Stimulated activated CD4-positive, alpha-beta T cell treated with anti-CD3 and anti-CD28 coated beads, Interleukin-1b, Interleukin-23, amount 100 ng/mL, for 1 hour (primary cell): Measurements from ENCODE around the gene CHRNA7.

ENCODE experiments used
- DNase-seq, 2 donors: peaks; one replicate each; pipeline ENCODE4 v3.0.0-alpha.2; 2020; ENCODE audit warnings: low read depth in 2 of 2

Gene CHRNA7

GRCh38 chr15:32029862-32030781 lies at the start of gene CHRNA7:
Gene CHRNA7, plus strand, starts transcription at chr15:32030515. Its CDS starts 80 bp downstream, at chr15:32030595.
- no peak for DNase-seq

GRCh38 chr15:31985607-31986006 lies 44.7 kb upstream of the CHRNA7 start:
- no peak for DNase-seq

GRCh38 chr15:31993062-31993461 lies 37.3 kb upstream of the CHRNA7 start:
- no peak for DNase-seq

- DNase-seq = no peak
Observed at GRCh38 chr15:31997711-31998110, 32.6 kb upstream of the CHRNA7 start.

- no peak for DNase-seq
Observed at GRCh38 chr15:32003558-32003957, 26.8 kb upstream of the CHRNA7 start.

GRCh38 chr15:32004249-32004648 lies 26.1 kb upstream of the CHRNA7 start:
- DNase-seq = no peak

- no peak for DNase-seq
Observed at GRCh38 chr15:32007355-32007960, 22.9 kb upstream of the CHRNA7 start.

- DNase-seq = no peak
Observed at GRCh38 chr15:32014953-32015352, 15.4 kb upstream of the CHRNA7 start.

- DNase-seq = no peak
Observed at GRCh38 chr15:32020156-32020555, 10.2 kb upstream of the CHRNA7 start.

GRCh38 chr15:32028921-32029320 lies 1.4 kb upstream of the CHRNA7 start:
- DNase-seq = no peak

GRCh38 chr15:32029409-32029861 lies 880 bp upstream of the CHRNA7 start:
- no peak for DNase-seq

- no peak for DNase-seq
Observed at GRCh38 chr15:32030795-32031194, 480 bp downstream of the CHRNA7 start.

- no peak for DNase-seq
Observed at GRCh38 chr15:32033186-32033890, 3.0 kb downstream of the CHRNA7 start.

GRCh38 chr15:32034106-32034505 lies 3.8 kb downstream of the CHRNA7 start:
- no peak for DNase-seq

- no peak for DNase-seq
Observed at GRCh38 chr15:32035285-32035684, 5.0 kb downstream of the CHRNA7 start.

GRCh38 chr15:32036971-32037370 lies 6.7 kb downstream of the CHRNA7 start:
- DNase-seq = no peak

GRCh38 chr15:32041294-32041693 lies 11.0 kb downstream of the CHRNA7 start:
- no peak for DNase-seq

GRCh38 chr15:32042269-32042972 lies 12.1 kb downstream of the CHRNA7 start:
- DNase-seq = no peak

GRCh38 chr15:32053719-32054118 lies 23.4 kb downstream of the CHRNA7 start:
- DNase-seq = no peak

GRCh38 chr15:32057876-32058425 lies 27.6 kb downstream of the CHRNA7 start:
- DNase-seq = no peak

GRCh38 chr15:32060706-32061105 lies 30.4 kb downstream of the CHRNA7 start:
- no peak for DNase-seq
